ENCODE results near the gene ATRIP.
"Not testable (repeated sequence)": the region's sequence is repeated elsewhere in the genome, so short reads cannot be mapped to it uniquely, and the experiment has no call there.

ATRIP gene

GRCh38 chr3:48470286-48470685 is 23.7 kb downstream of the ATRIP start:
- no peak for DNase-seq

DNA sequence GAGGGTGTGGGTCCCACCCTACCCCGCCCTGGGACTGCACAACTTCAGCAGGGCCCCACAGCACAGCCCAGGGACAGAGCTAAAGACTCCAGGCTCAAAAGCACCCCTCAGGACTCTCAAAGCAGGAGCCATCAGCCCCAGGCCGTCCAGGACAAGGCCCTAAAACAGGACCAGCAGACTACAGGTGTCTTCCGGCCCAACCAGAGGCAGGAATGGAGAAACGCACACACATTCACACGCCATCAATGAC is 26.1 kb downstream of the ATRIP start:
- no peak for DNase-seq

- DNase-seq = peak; percentile 89
Observed at GRCh38 chr3:48472923-48473616, 26.5 kb downstream of the ATRIP start.

DNA sequence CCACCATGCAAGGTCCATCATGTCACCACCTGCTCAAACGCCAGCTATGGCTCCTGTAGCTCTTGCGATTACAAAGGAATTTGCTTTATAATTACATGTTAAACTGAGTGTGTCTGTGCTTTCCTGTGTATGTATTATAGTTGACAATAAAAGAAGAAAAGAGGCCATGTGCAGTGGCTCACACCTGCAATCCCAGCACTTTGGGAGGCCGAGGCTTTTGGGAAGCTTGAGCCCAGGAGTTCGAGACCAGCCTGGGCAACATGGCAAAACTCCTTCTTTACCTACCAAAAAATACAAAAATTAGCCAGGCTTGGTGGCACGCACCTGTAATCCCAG is 27.0 kb downstream of the ATRIP start:
- DNase-seq = no peak

DNA sequence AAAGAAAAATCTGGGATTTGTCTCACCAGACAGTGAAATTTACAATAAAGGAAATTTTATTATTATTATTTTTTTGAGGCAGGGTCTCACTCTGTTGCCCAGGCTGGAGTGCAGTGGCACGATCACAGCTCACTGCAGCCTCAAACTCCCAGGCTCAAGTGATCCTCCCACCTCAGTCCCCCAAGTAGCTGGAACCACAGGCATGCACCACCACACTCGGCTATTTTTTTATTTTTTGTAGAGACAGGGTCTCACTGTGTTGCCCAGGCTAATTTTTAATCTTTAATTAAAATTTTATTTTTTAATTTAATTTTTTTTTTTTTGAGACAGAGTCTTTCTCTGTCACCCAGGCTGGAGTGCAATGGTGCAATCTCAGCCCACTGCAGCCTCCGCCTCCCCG is 27.5 kb downstream of the ATRIP start:
- DNase-seq = not testable (repeated sequence)

DNA sequence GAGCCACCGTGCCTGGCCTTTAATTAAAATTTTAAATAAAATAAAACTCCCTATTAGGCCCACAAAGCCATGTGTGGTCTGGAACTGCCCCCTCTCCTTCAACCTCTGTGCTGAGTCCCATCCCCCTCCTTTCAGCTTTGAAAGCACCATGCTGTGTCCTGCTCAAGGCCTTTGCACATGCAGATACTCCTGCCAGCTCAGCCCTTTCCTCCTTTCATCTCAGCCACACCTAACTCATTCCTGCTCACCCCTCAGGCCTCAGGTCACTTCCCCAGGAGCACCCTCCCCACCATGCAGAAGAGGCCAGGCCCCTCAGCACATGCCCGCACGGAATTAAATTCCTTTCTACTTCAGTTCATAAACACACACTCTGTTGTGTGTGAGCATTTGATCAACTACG is 28.1 kb downstream of the ATRIP start:
- DNase-seq = no peak

- DNase-seq = no peak
Observed at GRCh38 chr3:48475188-48475587, 28.7 kb downstream of the ATRIP start.

GRCh38 chr3:48476426-48477053 is 30.0 kb downstream of the ATRIP start:
- no peak for DNase-seq

- no peak for DNase-seq
Observed at GRCh38 chr3:48477959-48478520, 31.5 kb downstream of the ATRIP start.

GRCh38 chr3:48478626-48479555 is 32.4 kb downstream of the ATRIP start:
- DNase-seq = no peak

DNA sequence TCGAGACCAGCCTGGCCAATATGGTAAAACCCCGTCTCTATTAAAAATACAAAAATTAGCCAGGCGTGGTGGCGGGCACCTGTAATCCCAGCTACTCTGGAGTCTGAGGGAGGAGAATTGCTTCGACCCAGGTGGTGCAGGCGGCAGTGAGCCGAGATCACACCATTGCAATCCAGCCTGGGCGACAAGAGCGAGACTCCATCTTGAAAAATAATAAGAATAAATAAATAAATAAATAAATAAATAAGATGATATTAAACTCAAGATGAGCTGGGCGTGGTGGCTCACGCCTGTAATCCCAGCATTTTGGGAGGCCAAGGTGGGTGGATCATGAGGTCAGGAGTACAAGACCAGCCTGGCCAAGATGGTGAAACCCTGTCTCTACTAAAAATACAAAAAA is 34.4 kb downstream of the ATRIP start:
- DNase-seq = not testable (repeated sequence)

GRCh38 chr3:48482822-48483221 is 36.3 kb downstream of the ATRIP start:
- not testable (repeated sequence) for DNase-seq

GRCh38 chr3:48486952-48487351 is 40.4 kb downstream of the ATRIP start:
- no peak for DNase-seq

DNA sequence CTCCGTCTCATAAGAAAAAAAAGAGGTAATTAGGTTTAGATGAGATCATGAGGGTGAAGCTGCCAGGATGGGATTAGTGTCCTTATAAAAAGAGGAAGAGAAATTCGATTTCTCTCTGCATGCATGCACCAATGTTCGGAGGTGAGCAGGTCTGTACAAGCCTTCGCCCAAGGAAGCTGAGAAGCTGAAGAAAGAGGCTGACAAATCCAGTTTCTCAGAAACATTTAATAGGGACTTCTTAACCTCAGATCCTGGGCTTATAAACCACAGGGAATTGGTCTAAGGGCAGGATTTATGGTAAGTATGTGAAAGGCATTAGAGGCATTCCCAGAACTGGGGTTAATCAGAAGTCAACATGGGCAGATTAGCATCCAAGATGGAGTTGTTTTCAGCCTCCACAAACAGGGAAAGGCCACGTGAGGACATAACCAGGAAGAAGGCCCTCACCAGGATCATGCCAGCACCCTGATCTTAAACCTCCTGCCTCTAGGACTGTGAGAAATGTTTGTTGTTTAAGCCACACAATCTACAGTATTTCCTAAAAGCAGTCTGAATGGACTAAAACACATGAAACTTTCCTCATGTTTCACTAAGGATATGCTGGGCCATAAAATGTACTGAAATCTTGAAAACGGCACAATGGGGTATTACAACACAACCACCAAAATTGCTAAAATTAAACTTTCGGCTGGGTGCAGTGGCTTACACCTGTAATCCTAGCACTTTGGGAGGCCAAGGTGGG is 46.1 kb downstream of the ATRIP start:
- no peak for DNase-seq

DNA sequence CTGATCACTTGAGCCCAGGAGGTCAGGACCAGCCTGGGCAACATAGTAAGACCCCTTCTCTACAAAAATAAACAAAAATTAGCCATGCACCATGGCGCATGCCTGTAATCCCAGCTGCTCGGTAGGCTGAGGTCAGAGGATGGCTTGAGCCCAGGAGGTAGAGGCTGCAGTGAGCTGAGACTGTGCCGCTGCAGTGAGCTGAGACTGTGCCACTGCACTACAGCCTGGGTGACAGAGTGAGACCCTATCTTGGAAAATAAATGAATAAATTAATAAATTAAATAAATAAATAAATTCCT is 46.6 kb downstream of the ATRIP start:
- no peak for DNase-seq

- DNase-seq = no peak
Observed at GRCh38 chr3:48500656-48501055, 54.1 kb downstream of the ATRIP start.

DNA sequence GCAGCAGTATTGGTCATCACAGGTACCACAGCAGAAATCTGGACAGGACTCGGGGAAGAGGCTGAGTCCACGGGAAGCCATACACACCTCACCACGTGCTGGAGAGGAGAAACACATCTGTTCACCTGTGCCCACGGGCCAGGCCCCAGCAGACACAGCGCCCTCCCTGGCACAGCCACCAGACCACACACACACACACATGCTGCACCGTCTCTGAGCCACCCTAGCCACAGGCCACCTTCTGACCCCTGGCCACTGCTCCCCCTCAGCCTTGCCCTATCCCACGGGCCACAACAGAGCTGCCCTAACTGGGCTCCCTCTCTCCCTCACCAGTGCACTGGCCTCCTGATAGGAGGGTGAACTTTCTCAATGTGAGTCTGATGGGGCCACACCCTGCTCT is 54.7 kb downstream of the ATRIP start:
- no peak for DNase-seq

DNA sequence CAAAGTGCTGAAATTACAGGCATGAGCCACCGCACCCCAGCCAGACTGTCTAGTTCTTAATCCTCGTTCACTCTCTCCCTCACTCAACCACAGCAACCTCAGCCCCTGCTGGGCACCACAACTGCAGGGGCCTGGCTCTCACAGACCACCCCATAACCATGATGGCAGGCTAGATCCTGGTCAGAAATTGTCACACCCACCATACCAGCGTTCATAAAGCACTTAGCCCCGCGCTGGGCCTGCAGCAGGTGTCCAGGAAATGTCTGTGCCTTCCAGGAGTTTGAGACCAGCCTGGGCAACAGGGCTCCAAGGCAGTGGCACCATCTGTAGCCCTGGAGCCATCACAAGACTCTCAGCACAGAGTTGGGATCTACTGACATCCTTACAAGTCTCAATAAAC is 55.6 kb downstream of the ATRIP start:
- DNase-seq = no peak

DNA sequence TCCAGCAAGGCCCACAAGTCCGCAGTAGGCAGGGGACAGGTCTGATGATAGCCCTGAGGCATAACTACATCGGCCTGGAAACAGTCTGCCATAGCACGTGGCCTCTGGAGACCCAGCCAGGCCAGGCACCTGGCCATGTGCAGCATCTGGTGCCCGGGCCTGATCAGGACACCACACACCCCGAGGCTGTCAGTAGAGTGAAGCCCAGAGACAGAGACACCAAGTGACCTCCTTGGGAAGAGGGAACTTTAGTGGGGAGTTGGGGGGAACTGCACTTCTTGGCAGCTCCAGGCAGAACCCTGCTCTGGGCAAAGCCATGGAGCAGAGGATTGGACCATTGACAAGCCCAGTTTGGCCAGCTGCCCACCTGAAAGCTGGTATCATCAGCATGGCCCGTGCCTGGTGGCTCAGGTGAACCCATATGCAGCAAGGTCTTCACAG is 56.2 kb downstream of the ATRIP start:
- DNase-seq = no peak

DNA sequence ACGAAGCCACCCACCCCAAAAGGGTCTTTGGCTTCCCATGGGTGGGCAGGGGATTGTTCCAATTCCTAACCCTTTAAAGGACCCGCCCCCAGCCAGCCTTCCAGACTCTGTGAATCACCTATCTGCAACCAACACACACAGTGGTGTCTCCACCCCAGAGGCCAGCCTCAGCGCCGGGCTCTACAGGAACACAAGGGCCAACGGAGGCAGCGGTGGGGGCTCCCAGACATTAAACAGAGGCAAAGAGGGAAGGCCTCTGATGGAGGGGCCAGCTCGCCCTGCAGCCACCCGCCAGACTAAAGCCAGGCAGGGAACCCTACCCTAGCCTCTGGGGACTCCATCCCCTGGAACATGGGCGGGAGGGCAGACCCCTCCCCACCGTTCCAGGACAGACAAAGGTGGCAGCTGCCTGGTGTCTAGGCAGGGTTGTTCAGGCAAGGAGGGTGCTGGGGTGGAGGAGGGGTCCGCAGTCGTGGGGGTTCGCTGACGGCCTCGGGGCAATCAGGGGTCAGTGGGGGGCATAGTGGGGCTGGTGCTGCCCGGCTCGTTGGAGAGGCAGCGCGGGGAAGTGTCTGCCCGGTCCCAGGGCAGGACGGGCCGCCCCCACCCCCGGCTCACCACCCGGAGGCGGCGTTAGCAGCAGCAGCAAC is 57.0 kb downstream of the ATRIP start:
- no peak for DNase-seq

DNA sequence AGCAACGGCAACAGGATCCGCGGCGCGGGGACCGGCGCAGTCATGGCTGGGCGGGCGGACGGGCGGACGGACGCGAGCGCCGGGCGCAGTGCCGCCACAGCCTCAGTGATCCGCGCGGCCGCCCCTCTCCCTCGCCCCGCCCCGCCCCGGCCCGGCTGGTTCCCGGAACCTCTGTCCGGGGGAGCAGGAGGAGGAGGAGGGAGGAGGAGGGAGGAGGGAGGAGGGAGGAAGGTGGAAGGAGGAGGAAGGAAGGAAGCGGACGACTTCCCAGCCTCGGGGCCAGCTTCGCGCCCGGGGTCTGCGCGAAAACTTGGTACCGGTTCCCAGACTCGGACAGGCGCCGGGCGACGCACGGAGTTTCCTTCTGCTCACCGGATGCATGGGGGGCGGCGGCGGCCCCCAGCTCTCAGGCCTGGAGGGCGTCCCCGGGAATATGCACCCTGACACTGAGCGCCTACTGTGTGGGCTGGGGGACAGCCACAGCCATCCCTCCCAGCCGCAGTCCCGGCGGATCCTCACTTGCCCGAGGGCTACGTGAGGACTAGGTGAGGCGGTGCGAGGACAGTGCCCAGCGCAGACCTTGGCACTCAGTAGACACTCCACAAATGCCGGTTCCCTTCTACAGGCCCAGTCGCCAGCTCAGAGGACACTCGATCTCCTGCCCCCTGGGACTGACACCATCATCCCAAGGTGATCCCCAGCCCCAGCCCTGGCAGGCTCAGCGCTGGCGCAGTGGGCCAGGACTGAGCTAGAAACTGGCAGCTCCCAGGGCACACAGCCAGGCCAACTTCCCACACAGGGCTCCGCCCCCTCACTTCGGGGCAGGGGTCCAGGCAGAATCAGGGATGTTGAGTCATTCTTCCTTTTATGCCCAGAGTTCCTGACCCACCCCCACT is 57.8 kb downstream of the ATRIP start, which contains the start of gene SHISA5:
Gene SHISA5 (minus strand): TSS at position 124 of the 896 bp plus-strand sequence. CDS start 80 bp downstream, at position 44.
- peak; percentile 37 for DNase-seq

GRCh38 chr3:48505146-48505545 is 58.6 kb downstream of the ATRIP start:
- DNase-seq = no peak

All from DMS53 (cell line).